Measurements from ENCODE around the gene PDGFC.

DNA sequence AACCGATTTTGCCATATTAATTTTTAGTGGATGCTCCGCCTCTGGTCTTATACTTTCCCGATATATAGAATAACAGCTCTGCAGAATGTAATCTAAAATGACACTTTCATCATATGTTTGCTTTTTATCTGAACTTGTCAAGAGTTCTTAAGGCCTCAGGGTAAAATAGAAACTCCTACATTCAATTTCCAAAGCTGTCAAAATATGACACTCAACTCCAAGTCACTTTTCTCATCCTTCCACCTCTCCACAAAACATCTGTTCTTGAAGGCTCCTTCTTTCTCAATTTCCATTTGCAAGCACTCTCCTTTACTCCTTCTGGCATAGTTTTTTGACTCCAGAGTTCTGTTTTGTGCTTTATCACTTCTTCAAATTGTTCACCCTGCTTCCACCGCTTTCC lies 242.2 kb downstream of the PDGFC start:
- TF ChIP-seq GATA2 (IDR thresholded peaks at IDR 0.05; ENCODE audit: low read depth, low read length) = no peak
- TF ChIP-seq GATA3 (IDR thresholded peaks at IDR 0.05; ENCODE audit: low read depth, low read length) = no peak
